ENCODE results near the gene RPAP3.
A peak's percentile ranks its signal among the peaks of the same experiment; 100 is the strongest.

The RPAP3 gene

DNA sequence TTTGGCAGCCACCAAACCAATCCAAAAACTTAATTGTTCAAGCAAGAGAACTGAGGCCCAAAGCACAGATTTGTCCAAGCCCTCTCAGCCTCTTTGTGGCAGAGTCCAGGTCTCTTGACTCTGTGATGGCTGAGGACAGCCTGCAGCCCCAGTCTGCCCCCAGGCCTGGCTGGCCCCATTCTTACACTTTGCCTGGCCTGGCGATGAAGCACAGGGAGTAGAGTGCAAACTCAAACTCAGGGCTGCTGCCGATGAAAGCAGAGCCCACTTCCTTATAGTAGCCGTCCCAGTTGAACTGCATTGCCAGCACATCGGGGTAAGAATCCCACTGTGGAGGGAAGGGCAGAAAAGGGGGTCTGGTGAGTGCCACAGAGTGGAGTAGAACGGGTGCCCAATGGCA lies 5.6 kb upstream of the RPAP3 start:
- H3K4me3 ChIP-seq (ENCODE audit: low read depth, low read length, poor library complexity, severe bottlenecking): no peak overlapping the region
- H3K9me2 ChIP-seq (ENCODE audit: low read depth, low read length): no peaks in the 10 kb centered on the region
- H3K4me2 ChIP-seq (ENCODE audit: low read length): no peak overlapping the region
- no peak overlapping the region for H2AFZ ChIP-seq (ENCODE audit: low read length)
- no peaks in the 10 kb centered on the region for H3K9me3 ChIP-seq (ENCODE audit: low read length)
- H3K27ac ChIP-seq (ENCODE audit: low read depth, low read length, poor library complexity, severe bottlenecking): no peak overlapping the region
- H4K20me1 ChIP-seq (ENCODE audit: insufficient read depth, low read length): no peaks in the 10 kb centered on the region
- H3K27me3 ChIP-seq (ENCODE audit: insufficient read depth, low read length): no peaks in the 10 kb centered on the region
- TF ChIP-seq, protein P1, sequence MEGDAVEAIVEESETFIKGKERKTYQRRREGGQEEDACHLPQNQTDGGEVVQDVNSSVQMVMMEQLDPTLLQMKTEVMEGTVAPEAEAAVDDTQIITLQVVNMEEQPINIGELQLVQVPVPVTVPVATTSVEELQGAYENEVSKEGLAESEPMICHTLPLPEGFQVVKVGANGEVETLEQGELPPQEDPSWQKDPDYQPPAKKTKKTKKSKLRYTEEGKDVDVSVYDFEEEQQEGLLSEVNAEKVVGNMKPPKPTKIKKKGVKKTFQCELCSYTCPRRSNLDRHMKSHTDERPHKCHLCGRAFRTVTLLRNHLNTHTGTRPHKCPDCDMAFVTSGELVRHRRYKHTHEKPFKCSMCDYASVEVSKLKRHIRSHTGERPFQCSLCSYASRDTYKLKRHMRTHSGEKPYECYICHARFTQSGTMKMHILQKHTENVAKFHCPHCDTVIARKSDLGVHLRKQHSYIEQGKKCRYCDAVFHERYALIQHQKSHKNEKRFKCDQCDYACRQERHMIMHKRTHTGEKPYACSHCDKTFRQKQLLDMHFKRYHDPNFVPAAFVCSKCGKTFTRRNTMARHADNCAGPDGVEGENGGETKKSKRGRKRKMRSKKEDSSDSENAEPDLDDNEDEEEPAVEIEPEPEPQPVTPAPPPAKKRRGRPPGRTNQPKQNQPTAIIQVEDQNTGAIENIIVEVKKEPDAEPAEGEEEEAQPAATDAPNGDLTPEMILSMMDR (IDR thresholded peaks at IDR 0.05; ENCODE audit: low read length): no peak
- no peak for TF ChIP-seq EZH2 (IDR thresholded peaks at IDR 0.05; ENCODE audit: borderline replicate concordance, low read length)
- no peak overlapping the region for H3K9ac ChIP-seq (ENCODE audit: low read length)
- H3K36me3 ChIP-seq (ENCODE audit: insufficient read depth, low read length): no peaks in the 10 kb centered on the region
- no peaks in the 10 kb centered on the region for H3F3A ChIP-seq (ENCODE audit: insufficient read depth, low read length)
- H3K4me1 ChIP-seq (ENCODE audit: insufficient read depth, low read length, severe bottlenecking): peaks cover 40% of the 10 kb centered on the region
- H3K79me2 ChIP-seq (ENCODE audit: insufficient read depth, low read length): peaks cover 4% of the 10 kb centered on the region

DNA sequence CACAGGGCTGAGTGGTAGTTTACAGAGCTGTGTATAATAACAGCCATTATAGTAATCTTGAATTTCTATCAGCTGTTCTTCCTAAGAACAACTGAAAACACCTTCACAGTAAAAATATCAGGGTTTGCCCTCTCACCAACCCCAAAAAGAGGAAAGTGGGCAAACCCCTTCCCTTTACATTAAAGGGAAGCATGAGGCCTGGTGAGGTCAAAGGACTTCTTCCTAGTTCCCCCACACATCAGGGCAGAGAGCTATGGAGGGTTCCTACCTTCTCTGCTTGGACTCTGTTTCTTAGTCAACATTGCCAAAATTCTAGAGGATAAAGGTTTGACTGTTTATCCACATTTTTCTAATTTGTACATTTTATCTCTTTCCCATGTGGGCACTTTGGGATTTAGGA lies 4.4 kb upstream of the RPAP3 start:
- H3K4me1 ChIP-seq (ENCODE audit: insufficient read depth, low read length, severe bottlenecking): peaks cover 41% of the 10 kb centered on the region
- no peaks in the 10 kb centered on the region for H3K27me3 ChIP-seq (ENCODE audit: insufficient read depth, low read length)
- peaks cover 9% of the 10 kb centered on the region for H3K79me2 ChIP-seq (ENCODE audit: insufficient read depth, low read length)
- no peak overlapping the region for H3K9ac ChIP-seq (ENCODE audit: low read length)
- H3K9me3 ChIP-seq (ENCODE audit: low read length): no peaks in the 10 kb centered on the region
- H3K4me3 ChIP-seq (ENCODE audit: low read depth, low read length, poor library complexity, severe bottlenecking): no peak overlapping the region
- H3K36me3 ChIP-seq (ENCODE audit: insufficient read depth, low read length): no peaks in the 10 kb centered on the region
- H4K20me1 ChIP-seq (ENCODE audit: insufficient read depth, low read length): no peaks in the 10 kb centered on the region
- H3K4me2 ChIP-seq (ENCODE audit: low read length): peak overlapping the region; percentile 24; the same call in 1 of the 2 replicates
- no peak overlapping the region for H2AFZ ChIP-seq (ENCODE audit: low read length)
- no peaks in the 10 kb centered on the region for H3F3A ChIP-seq (ENCODE audit: insufficient read depth, low read length)
- H3K27ac ChIP-seq (ENCODE audit: low read depth, low read length, poor library complexity, severe bottlenecking): no peak overlapping the region
- H3K9me2 ChIP-seq (ENCODE audit: low read depth, low read length): no peaks in the 10 kb centered on the region
- no peak for TF ChIP-seq EZH2 (IDR thresholded peaks at IDR 0.05; ENCODE audit: borderline replicate concordance, low read length)
- TF ChIP-seq, protein P1 (IDR thresholded peaks at IDR 0.05; ENCODE audit: low read length): no peak

DNA sequence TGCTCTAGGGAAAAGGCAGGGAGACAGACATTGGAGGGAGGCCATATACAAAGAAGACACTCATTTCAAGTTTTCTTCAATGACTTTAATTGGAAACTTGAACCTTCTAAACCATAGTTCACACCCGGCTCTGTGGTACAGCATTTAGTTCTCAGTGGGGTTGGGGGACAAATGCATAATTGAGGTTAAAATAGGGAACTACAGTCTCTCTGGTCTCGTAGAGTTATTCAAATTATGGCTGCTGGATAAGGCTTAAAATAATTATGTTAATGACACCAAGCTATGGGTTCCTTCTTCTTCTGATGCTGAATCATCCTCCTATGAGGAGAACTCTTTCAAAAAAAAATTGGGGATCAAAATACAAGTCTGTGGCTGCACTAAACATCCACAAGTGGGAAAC lies 3.8 kb upstream of the RPAP3 start:
- no peaks in the 10 kb centered on the region for H3F3A ChIP-seq (ENCODE audit: insufficient read depth, low read length)
- peak overlapping the region; percentile 32; the same call in 1 of the 2 replicates for H3K4me2 ChIP-seq (ENCODE audit: low read length)
- no peak for TF ChIP-seq EZH2 (IDR thresholded peaks at IDR 0.05; ENCODE audit: borderline replicate concordance, low read length)
- TF ChIP-seq, protein P1 (IDR thresholded peaks at IDR 0.05; ENCODE audit: low read length): no peak
- no peaks in the 10 kb centered on the region for H4K20me1 ChIP-seq (ENCODE audit: insufficient read depth, low read length)
- no peak overlapping the region for H3K9ac ChIP-seq (ENCODE audit: low read length)
- no peak overlapping the region for H3K4me3 ChIP-seq (ENCODE audit: low read depth, low read length, poor library complexity, severe bottlenecking)
- no peaks in the 10 kb centered on the region for H3K36me3 ChIP-seq (ENCODE audit: insufficient read depth, low read length)
- H3K9me3 ChIP-seq (ENCODE audit: low read length): no peaks in the 10 kb centered on the region
- H3K9me2 ChIP-seq (ENCODE audit: low read depth, low read length): no peaks in the 10 kb centered on the region
- H3K4me1 ChIP-seq (ENCODE audit: insufficient read depth, low read length, severe bottlenecking): peaks cover 47% of the 10 kb centered on the region
- H3K27ac ChIP-seq (ENCODE audit: low read depth, low read length, poor library complexity, severe bottlenecking): peak overlapping the region; percentile 55
- H2AFZ ChIP-seq (ENCODE audit: low read length): no peak overlapping the region
- H3K79me2 ChIP-seq (ENCODE audit: insufficient read depth, low read length): peaks cover 15% of the 10 kb centered on the region
- no peaks in the 10 kb centered on the region for H3K27me3 ChIP-seq (ENCODE audit: insufficient read depth, low read length)
